Activated naive CD8-positive, alpha-beta T cell treated with anti-CD3 and anti-CD28 coated beads, Interleukin-2, amount 50 U/mL, for 24 hours (primary cell): ENCODE data around the gene HUS1.
"Not testable (repeated sequence)": the region's sequence is repeated elsewhere in the genome, so short reads cannot be mapped to it uniquely, and the experiment has no call there.

Experiments
- ATAC-seq: fragments of 150-1000 bp; cut with Tn5 transposase; one replicate; pipeline ENCODE4 v1.10.0; 2021
- DNase-seq: peaks from one replicate; pipeline ENCODE4 v3.0.0; 2021
- H3K27ac Mint-ChIP-seq: one replicate; pipeline ENCODE4 v1.8.0; 2021; ENCODE audit warnings: mild to moderate bottlenecking, mixed read lengths
- H3K27me3 Mint-ChIP-seq: one replicate; pipeline ENCODE4 v1.8.0; 2021; ENCODE audit warnings: mixed read lengths
- H3K36me3 Mint-ChIP-seq: one replicate; pipeline ENCODE4 v1.8.0; 2021; ENCODE audit warnings: low read depth, mixed read lengths
- H3K4me1 Mint-ChIP-seq: one replicate; pipeline ENCODE4 v1.8.0; 2021; ENCODE audit warnings: mixed read lengths
- H3K4me3 Mint-ChIP-seq: one replicate; pipeline ENCODE4 v1.8.0; 2021; ENCODE audit warnings: mild to moderate bottlenecking, moderate library complexity, mixed read lengths
- H3K9me3 Mint-ChIP-seq: one replicate; pipeline ENCODE4 v1.8.0; 2021; ENCODE audit warnings: mixed read lengths

HUS1 gene

GRCh38 chr7:47991741-47992311, 12.4 kb upstream of the HUS1 start:
- H3K27ac Mint-ChIP-seq = peak overlapping the region; percentile 91
- no peaks in the 10 kb centered on the region for H3K27me3 Mint-ChIP-seq
- ATAC-seq (peak; percentile 98), DNase-seq (peak; percentile 89)
- peak overlapping the region; percentile 88 for H3K4me3 Mint-ChIP-seq
- peaks cover 18% of the 10 kb centered on the region for H3K4me1 Mint-ChIP-seq
- H3K9me3 Mint-ChIP-seq = peaks cover 10% of the 10 kb centered on the region
- H3K36me3 Mint-ChIP-seq = no peaks in the 10 kb centered on the region

DNA sequence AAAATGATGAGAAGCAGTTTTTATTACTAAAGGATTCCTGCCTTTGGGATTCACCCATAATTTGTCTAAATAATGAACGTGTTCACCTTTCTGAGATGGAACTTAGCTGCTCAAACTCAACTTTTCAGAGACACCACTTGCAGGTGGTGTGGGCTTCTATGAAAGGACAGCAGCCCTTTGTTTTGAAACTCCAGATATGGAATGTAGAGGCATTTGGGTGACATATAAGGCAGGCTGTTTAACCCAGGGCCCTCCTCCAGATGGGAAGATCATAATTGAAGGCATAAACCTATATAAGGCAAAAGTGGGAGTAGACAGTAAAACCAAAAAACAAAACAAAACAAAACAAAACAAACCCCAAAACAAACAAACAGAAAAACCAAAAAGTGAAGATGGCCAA, 11.9 kb upstream of the HUS1 start:
- H3K4me1 Mint-ChIP-seq = peaks cover 18% of the 10 kb centered on the region
- H3K9me3 Mint-ChIP-seq = peaks cover 10% of the 10 kb centered on the region
- H3K27me3 Mint-ChIP-seq = no peaks in the 10 kb centered on the region
- no peaks in the 10 kb centered on the region for H3K36me3 Mint-ChIP-seq
- H3K4me3 Mint-ChIP-seq = peak overlapping the region; percentile 88
- peak overlapping the region; percentile 91 for H3K27ac Mint-ChIP-seq
- ATAC-seq (no peak), DNase-seq (no peak)

GRCh38 chr7:47990592-47990991, 11.2 kb upstream of the HUS1 start:
- H3K4me1 Mint-ChIP-seq = peaks cover 18% of the 10 kb centered on the region
- no peaks in the 10 kb centered on the region for H3K36me3 Mint-ChIP-seq
- no peaks in the 10 kb centered on the region for H3K27me3 Mint-ChIP-seq
- H3K9me3 Mint-ChIP-seq = peaks cover 10% of the 10 kb centered on the region
- DNase-seq (no peak), ATAC-seq (no peak)
- H3K4me3 Mint-ChIP-seq = no peak overlapping the region
- H3K27ac Mint-ChIP-seq = no peak overlapping the region

DNA sequence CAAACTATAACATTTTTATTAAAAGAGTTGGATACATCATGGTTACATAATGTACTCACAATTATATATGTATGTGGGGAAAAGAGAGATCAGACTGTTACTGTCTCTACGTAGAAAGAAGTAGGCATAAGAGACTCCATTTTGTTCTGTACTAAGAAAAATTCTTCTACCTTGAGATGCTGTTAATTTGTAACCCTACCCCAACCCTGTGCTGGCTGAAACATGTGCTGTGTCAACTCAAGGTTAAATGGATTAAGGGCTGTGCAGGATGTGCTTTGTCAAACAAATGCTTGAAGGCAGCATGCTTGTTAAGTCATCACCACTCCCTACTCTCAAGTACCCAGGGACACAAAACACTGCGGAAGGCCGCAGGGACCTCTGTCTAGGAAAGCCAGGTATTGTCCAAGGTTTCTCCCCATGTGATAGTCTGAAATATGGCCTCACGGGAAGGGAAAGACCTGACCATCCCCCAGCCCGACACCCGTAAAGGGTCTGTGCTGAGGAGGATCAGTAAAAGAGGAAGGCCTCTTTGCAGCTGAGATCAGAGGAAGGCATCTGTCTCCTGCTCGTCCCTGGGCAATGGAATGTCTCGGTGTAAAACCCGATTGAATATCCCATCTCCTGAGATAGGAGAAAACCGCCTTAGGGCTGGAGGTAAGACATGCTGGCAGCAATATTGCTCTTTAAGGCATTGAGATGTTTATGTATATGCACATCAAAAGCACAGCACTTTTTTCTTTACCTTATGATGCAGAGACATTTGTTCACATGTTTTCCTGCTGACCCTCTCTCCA, 10.4 kb upstream of the HUS1 start:
- not testable (repeated sequence) for H3K9me3 Mint-ChIP-seq, H3K4me3 Mint-ChIP-seq, H3K27ac Mint-ChIP-seq

GRCh38 chr7:47988496-47989386, 9.3 kb upstream of the HUS1 start:
- no peaks in the 10 kb centered on the region for H3K27me3 Mint-ChIP-seq
- no peaks in the 10 kb centered on the region for H3K36me3 Mint-ChIP-seq
- H3K4me1 Mint-ChIP-seq = peaks cover 18% of the 10 kb centered on the region
- DNase-seq (no peak), ATAC-seq (no peak)
- no peak overlapping the region for H3K27ac Mint-ChIP-seq
- H3K4me3 Mint-ChIP-seq = no peak overlapping the region
- no peaks in the 10 kb centered on the region for H3K9me3 Mint-ChIP-seq

More for the DNA sequence above, 10.4 kb upstream of the HUS1 start:
- not testable (repeated sequence) for H3K27me3 Mint-ChIP-seq, ATAC-seq, H3K36me3 Mint-ChIP-seq, DNase-seq
- H3K4me1 Mint-ChIP-seq = peaks cover 18% of the 10 kb centered on the region

DNA sequence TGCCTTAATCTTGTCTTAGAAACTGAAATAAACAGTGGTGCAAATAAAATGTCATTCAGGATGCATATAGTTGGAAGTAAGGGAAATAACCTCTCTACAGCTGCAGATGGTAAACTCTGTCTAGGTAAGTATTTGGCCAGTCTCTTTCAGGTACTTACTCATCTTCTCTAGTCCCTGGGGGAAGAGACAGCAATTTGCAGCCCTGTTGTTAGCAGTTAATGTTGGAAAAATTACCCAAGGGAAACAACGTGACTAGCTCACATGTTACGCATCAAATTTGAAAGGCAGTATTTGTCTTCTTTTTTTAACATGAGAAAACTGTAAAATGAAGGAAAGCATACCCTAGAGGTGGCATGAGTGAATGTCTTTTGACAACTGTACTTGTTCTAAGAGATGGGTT, 3.2 kb upstream of the HUS1 start:
- no peak overlapping the region for H3K27ac Mint-ChIP-seq
- no peak overlapping the region for H3K4me3 Mint-ChIP-seq
- ATAC-seq = no peak
- no peak for DNase-seq
- H3K27me3 Mint-ChIP-seq = no peaks in the 10 kb centered on the region
- no peaks in the 10 kb centered on the region for H3K9me3 Mint-ChIP-seq
- peaks cover 21% of the 10 kb centered on the region for H3K4me1 Mint-ChIP-seq
- peaks cover 11% of the 10 kb centered on the region for H3K36me3 Mint-ChIP-seq

- not testable (repeated sequence) for H3K27me3 Mint-ChIP-seq, DNase-seq, H3K27ac Mint-ChIP-seq, ATAC-seq, H3K9me3 Mint-ChIP-seq, H3K4me3 Mint-ChIP-seq
- Mint-ChIP-seq H3K36me3 (peaks cover 24% of the 10 kb centered on the region), H3K4me1 (peaks cover 27% of the 10 kb centered on the region)
Measured at GRCh38 chr7:47980648-47981047, 1.2 kb upstream of the HUS1 start.

- H3K27ac Mint-ChIP-seq = peak overlapping the region; percentile 98
- ATAC-seq = no peak
- no peaks in the 10 kb centered on the region for H3K27me3 Mint-ChIP-seq
- peak overlapping the region; percentile 97 for H3K4me3 Mint-ChIP-seq
- H3K36me3 Mint-ChIP-seq = peaks cover 32% of the 10 kb centered on the region
- no peak for DNase-seq
- no peaks in the 10 kb centered on the region for H3K9me3 Mint-ChIP-seq
- H3K4me1 Mint-ChIP-seq = peaks cover 29% of the 10 kb centered on the region
Measured at GRCh38 chr7:47979832-47980181, 392 bp upstream of the HUS1 start.

DNA sequence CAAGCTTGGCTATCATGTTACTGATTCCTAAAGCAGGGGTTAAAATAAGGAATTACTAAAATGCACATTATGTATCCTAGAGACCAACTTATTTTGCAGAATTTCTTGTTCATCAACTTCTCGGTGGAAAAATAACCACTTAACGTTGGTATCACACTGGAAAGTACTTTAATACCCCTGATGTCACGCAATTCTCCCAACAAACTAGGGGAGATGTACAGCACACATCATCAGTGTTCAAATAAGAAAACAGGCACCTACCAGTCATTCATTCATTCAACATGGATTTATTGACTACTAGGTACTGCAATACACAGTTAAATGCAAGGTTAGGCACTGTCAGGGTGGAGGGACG, 648 bp downstream of the HUS1 start:
- Mint-ChIP-seq H3K27ac (peak overlapping the region; percentile 98), H3K9me3 (no peaks in the 10 kb centered on the region), H3K36me3 (peaks cover 38% of the 10 kb centered on the region), H3K4me3 (peak overlapping the region; percentile 97), H3K4me1 (peaks cover 38% of the 10 kb centered on the region), H3K27me3 (no peaks in the 10 kb centered on the region)
- no peak for ATAC-seq
- no peak for DNase-seq

DNA sequence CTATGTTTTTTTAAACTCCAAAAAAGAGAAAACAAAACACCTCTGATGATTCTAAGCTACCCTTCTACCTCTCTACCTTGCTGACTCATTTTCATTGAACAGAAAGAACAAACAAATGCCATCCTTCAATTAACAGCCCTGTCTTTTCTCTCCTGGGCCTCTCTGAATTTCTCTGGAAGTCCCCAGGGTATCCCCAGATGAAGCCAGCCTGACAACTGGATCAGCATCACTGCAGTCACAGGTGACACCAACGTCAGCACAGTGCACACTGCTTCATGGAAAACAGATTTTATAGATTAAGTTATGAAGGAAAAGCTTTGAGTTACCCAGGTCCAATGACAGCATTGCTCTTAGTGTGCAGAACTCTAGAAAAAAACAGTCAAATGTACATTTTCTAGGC, 5.7 kb downstream of the HUS1 start:
- DNase-seq (no peak), ATAC-seq (peak; percentile 74)
- Mint-ChIP-seq H3K9me3 (no peaks in the 10 kb centered on the region), H3K4me3 (no peak overlapping the region), H3K27ac (peak overlapping the region; percentile 65), H3K36me3 (peaks cover 67% of the 10 kb centered on the region), H3K4me1 (peaks cover 51% of the 10 kb centered on the region), H3K27me3 (no peaks in the 10 kb centered on the region)

- DNase-seq (no peak), ATAC-seq (no peak)
- no peaks in the 10 kb centered on the region for H3K27me3 Mint-ChIP-seq
- H3K9me3 Mint-ChIP-seq = no peaks in the 10 kb centered on the region
- peaks cover 59% of the 10 kb centered on the region for H3K36me3 Mint-ChIP-seq
- no peak overlapping the region for H3K4me3 Mint-ChIP-seq
- peaks cover 34% of the 10 kb centered on the region for H3K4me1 Mint-ChIP-seq
- peak overlapping the region; percentile 68 for H3K27ac Mint-ChIP-seq
Measured at GRCh38 chr7:47970761-47971160, 8.7 kb downstream of the HUS1 start.

- DNase-seq (peak; percentile 64), ATAC-seq (peak; percentile 49)
- Mint-ChIP-seq H3K4me3 (no peak overlapping the region), H3K27ac (no peak overlapping the region), H3K9me3 (no peaks in the 10 kb centered on the region), H3K4me1 (peaks cover 26% of the 10 kb centered on the region), H3K36me3 (peaks cover 61% of the 10 kb centered on the region), H3K27me3 (no peaks in the 10 kb centered on the region)
Measured at GRCh38 chr7:47968847-47969774, 10.3 kb downstream of the HUS1 start.

- no peak overlapping the region for H3K27ac Mint-ChIP-seq
- no peak overlapping the region for H3K4me3 Mint-ChIP-seq
- peaks cover 12% of the 10 kb centered on the region for H3K4me1 Mint-ChIP-seq
Measured at GRCh38 chr7:47967708-47968107, 11.7 kb downstream of the HUS1 start.

DNA sequence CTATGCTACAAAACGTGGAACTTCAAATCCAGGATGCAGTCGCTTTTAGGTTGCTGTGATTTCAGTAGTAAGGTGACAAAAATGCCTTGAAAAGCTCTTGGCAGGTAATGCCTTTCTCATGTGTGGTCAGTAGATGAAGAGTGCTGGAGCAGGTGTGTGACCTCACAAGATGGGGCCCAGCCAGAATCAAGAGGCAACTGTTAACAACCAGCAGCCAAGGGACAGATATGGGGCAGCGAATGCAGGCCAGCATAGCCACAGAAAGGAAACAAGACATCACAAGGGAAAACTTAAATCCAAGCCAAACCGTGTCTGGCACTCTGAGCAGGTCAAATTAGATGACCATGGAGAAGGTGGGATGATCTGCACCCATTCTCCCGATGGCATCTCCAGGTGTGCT, 12.3 kb downstream of the HUS1 start:
- ATAC-seq (no peak), DNase-seq (no peak)
- Mint-ChIP-seq H3K27me3 (no peaks in the 10 kb centered on the region), H3K27ac (no peak overlapping the region), H3K4me1 (peaks cover 10% of the 10 kb centered on the region), H3K9me3 (no peaks in the 10 kb centered on the region), H3K36me3 (peaks cover 57% of the 10 kb centered on the region), H3K4me3 (no peak overlapping the region)

More at GRCh38 chr7:47967708-47968107, 11.7 kb downstream of the HUS1 start:
- Mint-ChIP-seq H3K9me3 (no peaks in the 10 kb centered on the region), H3K36me3 (peaks cover 58% of the 10 kb centered on the region), H3K27me3 (no peaks in the 10 kb centered on the region)
- DNase-seq (no peak), ATAC-seq (no peak)
